Liver (tissue), 3 donors: ENCODE measurements around the gene TBC1D10B.

Source experiments
- JUND ChIP-seq, 2 donors: IDR thresholded peaks; 2 replicates each; pipeline ENCODE4 v1.6.1; 2016; ENCODE audit warnings: antibody characterized with exemption in 2 of 2
- RAD21 ChIP-seq, 2 donors: IDR thresholded peaks; 2 replicates each; pipeline ENCODE4 v1.6.1; 2016; ENCODE audit warnings: antibody characterized with exemption in 2 of 2, mild to moderate bottlenecking in 2 of 2
- RXRA ChIP-seq, 2 donors: IDR thresholded peaks; 2 replicates each; pipeline ENCODE4 v1.6.1; 2017 to 2018; ENCODE audit warnings: antibody characterized with exemption in 2 of 2, mild to moderate bottlenecking in 1 of 2
- SP1 ChIP-seq: IDR thresholded peaks from 2 replicates; pipeline ENCODE4 v1.6.1; 2018; ENCODE audit warnings: antibody characterized with exemption, mild to moderate bottlenecking
- TAF1 ChIP-seq: conservative IDR thresholded peaks from 2 replicates; pipeline ENCODE4 v1.6.1; 2016; ENCODE audit warnings: antibody characterized with exemption, mild to moderate bottlenecking
- TF ChIP-seq, protein P1 (sequence below): fragments of 150-350 bp; IDR thresholded peaks from 2 replicates; pipeline ENCODE4 v1.5.1; 2017; ENCODE audit warnings: improper control_type of control experiment, low read depth, low read length; ENCODE audit not compliant: missing input control
- TF ChIP-seq, protein P2 (sequence below): IDR thresholded peaks from 2 replicates; pipeline ENCODE4 v1.6.1; 2016; ENCODE audit warnings: antibody characterized with exemption
- donor health status: healthy.
- donor health status: healthy.

DNA sequence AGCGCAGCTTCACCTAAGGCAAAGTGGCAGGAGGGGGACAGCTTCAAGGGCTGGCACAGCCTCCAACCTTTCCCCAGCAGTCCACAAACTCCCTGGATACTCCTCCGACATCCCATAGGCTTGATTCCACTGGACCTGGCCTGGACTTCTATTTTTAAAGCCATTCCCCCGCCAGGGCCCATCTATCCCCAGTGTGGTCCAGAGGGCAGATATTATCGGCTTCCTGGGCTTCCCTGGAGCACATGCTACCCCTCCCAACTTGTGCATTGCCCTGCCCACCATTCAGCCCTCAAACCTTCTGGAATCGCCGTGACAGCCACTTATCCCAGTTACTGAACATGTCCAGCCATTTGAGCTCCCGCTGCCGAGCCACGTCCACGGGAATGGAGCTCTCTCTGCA is 5.1 kb downstream of the TBC1D10B start:
- no peak for TF ChIP-seq JUND (IDR thresholded peaks at IDR 0.05)
- TF ChIP-seq, protein P1, sequence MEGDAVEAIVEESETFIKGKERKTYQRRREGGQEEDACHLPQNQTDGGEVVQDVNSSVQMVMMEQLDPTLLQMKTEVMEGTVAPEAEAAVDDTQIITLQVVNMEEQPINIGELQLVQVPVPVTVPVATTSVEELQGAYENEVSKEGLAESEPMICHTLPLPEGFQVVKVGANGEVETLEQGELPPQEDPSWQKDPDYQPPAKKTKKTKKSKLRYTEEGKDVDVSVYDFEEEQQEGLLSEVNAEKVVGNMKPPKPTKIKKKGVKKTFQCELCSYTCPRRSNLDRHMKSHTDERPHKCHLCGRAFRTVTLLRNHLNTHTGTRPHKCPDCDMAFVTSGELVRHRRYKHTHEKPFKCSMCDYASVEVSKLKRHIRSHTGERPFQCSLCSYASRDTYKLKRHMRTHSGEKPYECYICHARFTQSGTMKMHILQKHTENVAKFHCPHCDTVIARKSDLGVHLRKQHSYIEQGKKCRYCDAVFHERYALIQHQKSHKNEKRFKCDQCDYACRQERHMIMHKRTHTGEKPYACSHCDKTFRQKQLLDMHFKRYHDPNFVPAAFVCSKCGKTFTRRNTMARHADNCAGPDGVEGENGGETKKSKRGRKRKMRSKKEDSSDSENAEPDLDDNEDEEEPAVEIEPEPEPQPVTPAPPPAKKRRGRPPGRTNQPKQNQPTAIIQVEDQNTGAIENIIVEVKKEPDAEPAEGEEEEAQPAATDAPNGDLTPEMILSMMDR, result no peak
- no peak for TF ChIP-seq RXRA (IDR thresholded peaks at IDR 0.05)
- TF ChIP-seq, protein P2, sequence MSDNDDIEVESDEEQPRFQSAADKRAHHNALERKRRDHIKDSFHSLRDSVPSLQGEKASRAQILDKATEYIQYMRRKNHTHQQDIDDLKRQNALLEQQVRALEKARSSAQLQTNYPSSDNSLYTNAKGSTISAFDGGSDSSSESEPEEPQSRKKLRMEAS, result no peak
- no peak for TF ChIP-seq RAD21 (IDR thresholded peaks at IDR 0.05)
- no peak for TF ChIP-seq TAF1
- no peak for TF ChIP-seq SP1
